T-helper 1 cell treated with Interleukin-12 subunit alpha and Interleukin-12 subunit beta and Interleukin-4 antibody, amounts not matched to agents 30 μg/mL and 1 μg/mL, for 36 hours (primary cell): Measurements from ENCODE around the gene TPCN2.
"Not testable (repeated sequence)": the region's sequence is repeated elsewhere in the genome, so short reads cannot be mapped to it uniquely, and the experiment has no call there.

ENCODE experiments used
- H3K27ac Mint-ChIP-seq: one replicate; pipeline ENCODE4 v1.8.0; 2021; ENCODE audit warnings: mild to moderate bottlenecking, mixed read lengths
- H3K27me3 Mint-ChIP-seq: one replicate; pipeline ENCODE4 v1.8.0; 2021; ENCODE audit warnings: low read depth, mixed read lengths
- H3K36me3 Mint-ChIP-seq: one replicate; pipeline ENCODE4 v1.8.0; 2021; ENCODE audit warnings: low read depth, mixed read lengths
- H3K4me1 Mint-ChIP-seq: one replicate; pipeline ENCODE4 v1.8.0; 2021; ENCODE audit warnings: low read depth, mixed read lengths
- H3K4me3 Mint-ChIP-seq: one replicate; pipeline ENCODE4 v1.8.0; 2021; ENCODE audit warnings: mild to moderate bottlenecking, moderate library complexity, mixed read lengths
- H3K9me3 Mint-ChIP-seq: one replicate; pipeline ENCODE4 v1.8.0; 2021; ENCODE audit warnings: mixed read lengths

TPCN2 gene

GRCh38 chr11:69129053-69129452, 80.3 kb downstream of the TPCN2 start:
- Mint-ChIP-seq H3K27me3 (no peaks in the 10 kb centered on the region), H3K4me3 (no peak overlapping the region), H3K36me3 (peaks cover 1% of the 10 kb centered on the region), H3K27ac (no peak overlapping the region), H3K9me3 (peaks cover 20% of the 10 kb centered on the region), H3K4me1 (peaks cover 14% of the 10 kb centered on the region)

- Mint-ChIP-seq H3K36me3 (peaks cover 3% of the 10 kb centered on the region), H3K27me3 (no peaks in the 10 kb centered on the region), H3K4me1 (peaks cover 9% of the 10 kb centered on the region), H3K9me3 (peaks cover 20% of the 10 kb centered on the region), H3K4me3 (no peak overlapping the region), H3K27ac (no peak overlapping the region)
These were observed 80.9 kb downstream of the TPCN2 start for GRCh38 chr11:69129647-69130046.

- Mint-ChIP-seq H3K4me3 (no peak overlapping the region), H3K36me3 (peaks cover 3% of the 10 kb centered on the region), H3K27ac (no peak overlapping the region), H3K9me3 (peaks cover 20% of the 10 kb centered on the region), H3K27me3 (no peaks in the 10 kb centered on the region), H3K4me1 (peaks cover 7% of the 10 kb centered on the region)
These were observed 81.9 kb downstream of the TPCN2 start for GRCh38 chr11:69130654-69131053.

- H3K9me3 Mint-ChIP-seq: peaks cover 20% of the 10 kb centered on the region
- H3K27ac Mint-ChIP-seq: no peak overlapping the region
- no peaks in the 10 kb centered on the region for H3K27me3 Mint-ChIP-seq
- H3K4me3 Mint-ChIP-seq: no peak overlapping the region
- H3K36me3 Mint-ChIP-seq: peaks cover 3% of the 10 kb centered on the region
- peaks cover 7% of the 10 kb centered on the region for H3K4me1 Mint-ChIP-seq
These were observed 82.4 kb downstream of the TPCN2 start for GRCh38 chr11:69131121-69131566.

- H3K36me3 Mint-ChIP-seq: peaks cover 3% of the 10 kb centered on the region
- H3K27me3 Mint-ChIP-seq: no peaks in the 10 kb centered on the region
- peaks cover 20% of the 10 kb centered on the region for H3K9me3 Mint-ChIP-seq
- H3K4me3 Mint-ChIP-seq: no peak overlapping the region
- H3K4me1 Mint-ChIP-seq: peaks cover 7% of the 10 kb centered on the region
- H3K27ac Mint-ChIP-seq: no peak overlapping the region
These were observed 83.0 kb downstream of the TPCN2 start for GRCh38 chr11:69131644-69132300.

- H3K4me1 Mint-ChIP-seq: peaks cover 7% of the 10 kb centered on the region
- peaks cover 20% of the 10 kb centered on the region for H3K9me3 Mint-ChIP-seq
- H3K27me3 Mint-ChIP-seq: no peaks in the 10 kb centered on the region
- H3K4me3 Mint-ChIP-seq: no peak overlapping the region
- no peak overlapping the region for H3K27ac Mint-ChIP-seq
- H3K36me3 Mint-ChIP-seq: peaks cover 3% of the 10 kb centered on the region
These were observed 83.6 kb downstream of the TPCN2 start for GRCh38 chr11:69132301-69132670.

- Mint-ChIP-seq H3K36me3 (peaks cover 3% of the 10 kb centered on the region), H3K27me3 (no peaks in the 10 kb centered on the region), H3K9me3 (peaks cover 17% of the 10 kb centered on the region), H3K4me3 (no peak overlapping the region), H3K4me1 (peaks cover 6% of the 10 kb centered on the region), H3K27ac (no peak overlapping the region)
These were observed 84.5 kb downstream of the TPCN2 start for GRCh38 chr11:69133251-69133650.

GRCh38 chr11:69134182-69134581, 85.5 kb downstream of the TPCN2 start:
- H3K4me3 Mint-ChIP-seq, H3K27me3 Mint-ChIP-seq, H3K36me3 Mint-ChIP-seq, H3K27ac Mint-ChIP-seq, H3K4me1 Mint-ChIP-seq, H3K9me3 Mint-ChIP-seq: not testable (repeated sequence)

- Mint-ChIP-seq H3K36me3 (peaks cover 3% of the 10 kb centered on the region), H3K27me3 (no peaks in the 10 kb centered on the region), H3K27ac (no peak overlapping the region), H3K4me1 (peaks cover 5% of the 10 kb centered on the region), H3K4me3 (no peak overlapping the region), H3K9me3 (peaks cover 8% of the 10 kb centered on the region)
These were observed 86.2 kb downstream of the TPCN2 start for GRCh38 chr11:69134957-69135356.

- no peak overlapping the region for H3K27ac Mint-ChIP-seq
- H3K36me3 Mint-ChIP-seq: peaks cover 3% of the 10 kb centered on the region
- H3K9me3 Mint-ChIP-seq: peaks cover 8% of the 10 kb centered on the region
These were observed 87.0 kb downstream of the TPCN2 start for GRCh38 chr11:69135420-69136363.

GRCh38 chr11:69136471-69136870, 87.7 kb downstream of the TPCN2 start:
- Mint-ChIP-seq H3K27me3 (no peaks in the 10 kb centered on the region), H3K4me3 (no peak overlapping the region), H3K9me3 (peaks cover 8% of the 10 kb centered on the region), H3K4me1 (peaks cover 2% of the 10 kb centered on the region), H3K36me3 (peaks cover 3% of the 10 kb centered on the region), H3K27ac (no peak overlapping the region)

More at GRCh38 chr11:69135420-69136363, 87.0 kb downstream of the TPCN2 start:
- Mint-ChIP-seq H3K4me1 (peaks cover 5% of the 10 kb centered on the region), H3K27me3 (no peaks in the 10 kb centered on the region), H3K4me3 (no peak overlapping the region)

GRCh38 chr11:69137151-69137844, 88.6 kb downstream of the TPCN2 start:
- Mint-ChIP-seq H3K27me3 (peaks cover 3% of the 10 kb centered on the region), H3K4me3 (no peak overlapping the region), H3K9me3 (peaks cover 8% of the 10 kb centered on the region), H3K4me1 (peaks cover 2% of the 10 kb centered on the region), H3K36me3 (peaks cover 3% of the 10 kb centered on the region), H3K27ac (no peak overlapping the region)

- no peak overlapping the region for H3K27ac Mint-ChIP-seq
- H3K36me3 Mint-ChIP-seq: peaks cover 3% of the 10 kb centered on the region
- H3K9me3 Mint-ChIP-seq: peaks cover 4% of the 10 kb centered on the region
- H3K4me3 Mint-ChIP-seq: no peak overlapping the region
- H3K4me1 Mint-ChIP-seq: peaks cover 2% of the 10 kb centered on the region
- peaks cover 5% of the 10 kb centered on the region for H3K27me3 Mint-ChIP-seq
These were observed 89.5 kb downstream of the TPCN2 start for GRCh38 chr11:69138265-69138664.

GRCh38 chr11:69140161-69140560, 91.4 kb downstream of the TPCN2 start:
- H3K4me1 Mint-ChIP-seq, H3K4me3 Mint-ChIP-seq, H3K27me3 Mint-ChIP-seq, H3K9me3 Mint-ChIP-seq, H3K27ac Mint-ChIP-seq, H3K36me3 Mint-ChIP-seq: not testable (repeated sequence)
